H54 (cell line): Measurements from ENCODE around the gene PRR11.
A peak's percentile ranks its signal among the peaks of the same experiment; 100 is the strongest.
"Not testable (repeated sequence)": the region's sequence is repeated elsewhere in the genome, so short reads cannot be mapped to it uniquely, and the experiment has no call there.

Experiments used
- DNase-seq: peaks from one replicate; pipeline ENCODE4 v3.0.0; 2011; ENCODE audit warnings: low spot score, mixed read lengths; ENCODE audit not compliant: insufficient read length
- FAIRE-seq: peaks from 3 replicates; lab custom pipeline; 2011; peaks lifted over from hg19 to GRCh38; lab: Jason Lieb, UNC
- POLR2A ChIP-seq: IDR thresholded peaks from 2 replicates; pipeline ENCODE4 v1.6.1; 2011; ENCODE audit warnings: low read depth, mild to moderate bottlenecking, low read length

Gene PRR11

GRCh38 chr17:59155439-59156177, at the start of gene PRR11:
TSS of gene PRR11 (plus strand) at chr17:59155746. CDS start at chr17:59169753, 14,007 bp downstream.
- no peak for FAIRE-seq
- DNase-seq: peak; percentile 81
- TF ChIP-seq POLR2A: peak; percentile 45; the same call in 1 of the 2 replicates

GRCh38 chr17:59105852-59106462, 49.6 kb upstream of the PRR11 start:
- peak; percentile 57 for DNase-seq
- peak; percentile 30 for FAIRE-seq
- TF ChIP-seq POLR2A: peak; percentile 5; the same call in 1 of the 2 replicates

GRCh38 chr17:59106463-59107305, 48.9 kb upstream of the PRR11 start, which contains the start of gene TRIM37:
TSS of gene TRIM37 (minus strand) at chr17:59106880. CDS start at chr17:59106461, 419 bp downstream.
- FAIRE-seq: peak; percentile 96
- TF ChIP-seq POLR2A: peak; percentile 69
- DNase-seq: peak; percentile 96

GRCh38 chr17:59107306-59107670, 48.3 kb upstream of the PRR11 start:
- FAIRE-seq: no peak

GRCh38 chr17:59108400-59109102, 47.0 kb upstream of the PRR11 start:
- no peak for DNase-seq

More at GRCh38 chr17:59107306-59107670, 48.3 kb upstream of the PRR11 start:
- no peak for TF ChIP-seq POLR2A
- DNase-seq: no peak

GRCh38 chr17:59110973-59111372, 44.6 kb upstream of the PRR11 start:
- DNase-seq (no peak), FAIRE-seq (no peak)
- TF ChIP-seq POLR2A: no peak

More at GRCh38 chr17:59108400-59109102, 47.0 kb upstream of the PRR11 start:
- TF ChIP-seq POLR2A: no peak
- FAIRE-seq: no peak

- DNase-seq (no peak), FAIRE-seq (no peak)
- no peak for TF ChIP-seq POLR2A
These were observed 44.0 kb upstream of the PRR11 start for GRCh38 chr17:59111539-59111938.

GRCh38 chr17:59115474-59115873, 40.1 kb upstream of the PRR11 start:
- DNase-seq: no peak
- no peak for FAIRE-seq
- TF ChIP-seq POLR2A: no peak

GRCh38 chr17:59121901-59122480, 33.6 kb upstream of the PRR11 start:
- FAIRE-seq (no peak), DNase-seq (no peak)
- TF ChIP-seq POLR2A: no peak

- TF ChIP-seq POLR2A: no peak
- DNase-seq (no peak), FAIRE-seq (no peak)
These were observed 30.9 kb upstream of the PRR11 start for GRCh38 chr17:59124665-59125064.

- FAIRE-seq (no peak), DNase-seq (no peak)
These were observed 28.6 kb upstream of the PRR11 start for GRCh38 chr17:59126809-59127417.

GRCh38 chr17:59129814-59130213, 25.7 kb upstream of the PRR11 start:
- no peak for DNase-seq

More at GRCh38 chr17:59126809-59127417, 28.6 kb upstream of the PRR11 start:
- no peak for TF ChIP-seq POLR2A

GRCh38 chr17:59131131-59131530, 24.4 kb upstream of the PRR11 start:
- no peak for TF ChIP-seq POLR2A
- no peak for DNase-seq
- FAIRE-seq: peak; percentile 68

More at GRCh38 chr17:59129814-59130213, 25.7 kb upstream of the PRR11 start:
- no peak for TF ChIP-seq POLR2A
- FAIRE-seq: no peak

- not testable (repeated sequence) for FAIRE-seq, DNase-seq
These were observed 17.2 kb upstream of the PRR11 start for GRCh38 chr17:59138339-59138738.
